Measurements from ENCODE around the gene PRKAG2.

Gene PRKAG2

GRCh38 chr7:151702961-151703360 lies 174.0 kb downstream of the PRKAG2 start:
- no peak for DNase-seq

DNA sequence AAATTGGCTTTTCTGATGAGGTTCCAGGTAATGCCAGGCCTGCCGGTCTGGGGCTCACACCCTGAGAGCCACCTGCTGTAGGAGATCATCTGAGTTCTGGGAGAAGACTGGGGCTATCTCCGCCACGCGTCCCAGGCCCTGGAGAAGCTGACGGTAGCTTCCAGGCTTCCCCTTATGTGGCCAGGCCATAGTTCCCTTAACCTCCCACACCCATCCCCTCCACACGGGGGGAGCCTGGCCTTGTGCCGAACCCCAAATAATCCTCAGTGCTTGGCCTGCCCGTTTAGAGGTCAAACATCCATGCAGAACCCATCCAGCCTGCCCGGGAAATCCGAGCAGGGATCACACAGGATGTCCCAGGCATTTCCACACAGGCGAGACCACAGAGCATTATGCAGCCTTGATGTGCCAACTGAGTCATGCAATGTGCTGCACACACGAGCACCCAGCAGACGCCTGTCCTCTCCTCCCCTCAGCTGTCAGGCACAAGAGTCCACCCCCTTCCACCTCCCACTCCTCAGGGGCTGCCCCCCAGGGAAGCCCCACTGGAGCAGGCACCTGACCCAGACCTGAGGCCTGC lies 176.2 kb downstream of the PRKAG2 start:
- no peak for DNase-seq

GRCh38 chr7:151699928-151700319 lies 177.0 kb downstream of the PRKAG2 start:
- DNase-seq = no peak

DNA sequence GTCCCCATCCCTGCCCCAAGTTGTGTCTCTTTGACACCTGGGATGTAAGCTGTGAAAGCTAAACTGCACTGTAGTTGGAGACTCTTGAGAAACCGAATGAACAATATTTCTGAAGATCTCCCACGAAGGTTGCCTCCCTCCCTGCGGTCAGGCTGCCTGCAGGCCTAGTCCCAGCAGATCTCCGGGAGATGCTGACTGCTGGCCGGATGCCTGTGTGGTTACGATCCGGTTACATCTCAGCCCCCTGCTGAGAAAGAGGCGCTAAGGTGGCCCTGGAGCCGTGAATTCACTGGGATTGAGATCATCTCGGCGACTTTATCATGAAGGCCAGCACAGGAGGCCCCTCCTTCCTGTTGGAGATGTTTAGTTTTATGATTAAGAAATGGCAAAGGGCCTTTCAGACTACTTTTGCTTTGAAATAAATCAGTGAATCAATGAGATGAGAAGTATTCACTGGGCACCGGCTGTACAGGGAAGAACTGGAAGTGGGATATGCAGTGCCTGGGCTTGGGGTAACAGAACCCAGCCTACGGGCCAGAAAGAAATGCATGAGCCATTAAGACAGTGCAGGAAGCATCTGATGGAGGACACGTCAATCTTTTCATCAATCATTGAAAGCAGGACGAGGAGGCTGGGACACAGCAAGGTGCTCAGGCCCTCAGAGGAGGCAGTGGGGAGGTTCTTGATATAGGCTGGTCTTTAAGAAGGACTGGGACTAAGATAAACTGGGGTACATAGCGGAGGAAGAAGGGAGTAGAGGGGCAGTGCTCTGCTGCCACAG lies 177.6 kb downstream of the PRKAG2 start:
- no peak for DNase-seq

DNA sequence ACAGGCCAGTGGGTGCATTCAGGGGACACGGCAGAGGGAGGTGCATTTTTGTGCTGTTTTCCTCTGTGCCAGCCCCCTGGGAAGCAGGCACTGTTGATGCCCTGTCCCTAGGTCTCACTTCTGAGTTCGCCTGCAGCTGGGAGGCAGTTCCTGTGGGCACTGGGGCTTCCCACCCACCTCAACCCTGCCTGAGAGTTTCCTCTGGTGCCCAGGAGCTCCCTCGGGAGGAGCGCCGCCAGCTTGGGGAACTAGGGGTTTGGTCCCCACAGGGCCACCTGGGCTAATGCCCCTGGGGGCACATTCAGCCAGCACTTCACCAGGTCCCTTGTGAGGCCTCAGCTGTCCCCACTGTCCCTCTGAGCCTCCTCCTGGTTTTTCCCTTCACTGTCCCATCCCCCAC lies 179.0 kb downstream of the PRKAG2 start:
- no peak for DNase-seq

- DNase-seq = no peak
These were observed 179.4 kb downstream of the PRKAG2 start for GRCh38 chr7:151697515-151697895.

DNA sequence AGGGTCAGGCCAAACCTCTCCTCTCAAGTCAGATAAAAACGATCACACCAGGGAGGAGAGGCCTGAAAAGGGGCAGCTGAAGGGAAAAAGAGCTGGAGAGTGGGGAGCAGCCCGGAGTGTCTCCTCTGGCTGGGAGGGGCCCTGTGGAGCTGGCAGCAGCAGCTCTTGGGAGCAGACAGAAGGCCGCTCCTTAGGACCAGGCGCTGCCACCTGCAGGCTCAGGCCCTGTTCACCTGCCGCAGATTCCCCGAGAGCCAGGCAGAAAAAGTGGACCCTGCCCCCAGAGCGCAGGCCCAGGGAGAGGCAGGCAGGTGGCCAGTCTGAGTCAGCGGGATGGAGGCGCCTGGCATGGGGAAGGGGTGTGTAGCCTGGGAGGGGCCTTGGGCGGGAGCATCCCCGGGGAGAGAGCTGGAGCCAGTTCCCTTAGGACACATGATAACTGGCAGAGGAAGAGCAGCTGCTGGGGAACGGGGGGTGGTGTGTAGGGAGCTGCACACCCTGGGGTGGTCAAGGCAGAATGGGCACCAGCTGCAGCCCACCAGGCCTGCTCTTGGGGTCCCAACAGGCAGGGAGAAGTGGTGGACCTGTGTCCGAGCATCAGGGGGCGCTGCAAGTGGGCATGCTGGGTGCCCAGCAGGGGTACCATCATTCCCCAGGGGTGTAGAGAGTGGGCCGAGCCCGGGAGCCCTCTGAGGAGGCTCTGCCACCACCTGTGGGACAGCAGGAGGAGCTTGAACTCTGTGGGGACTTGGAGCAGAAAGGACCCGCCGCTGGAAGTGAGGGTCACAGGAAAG lies 180.0 kb downstream of the PRKAG2 start:
- DNase-seq = no peak

DNA sequence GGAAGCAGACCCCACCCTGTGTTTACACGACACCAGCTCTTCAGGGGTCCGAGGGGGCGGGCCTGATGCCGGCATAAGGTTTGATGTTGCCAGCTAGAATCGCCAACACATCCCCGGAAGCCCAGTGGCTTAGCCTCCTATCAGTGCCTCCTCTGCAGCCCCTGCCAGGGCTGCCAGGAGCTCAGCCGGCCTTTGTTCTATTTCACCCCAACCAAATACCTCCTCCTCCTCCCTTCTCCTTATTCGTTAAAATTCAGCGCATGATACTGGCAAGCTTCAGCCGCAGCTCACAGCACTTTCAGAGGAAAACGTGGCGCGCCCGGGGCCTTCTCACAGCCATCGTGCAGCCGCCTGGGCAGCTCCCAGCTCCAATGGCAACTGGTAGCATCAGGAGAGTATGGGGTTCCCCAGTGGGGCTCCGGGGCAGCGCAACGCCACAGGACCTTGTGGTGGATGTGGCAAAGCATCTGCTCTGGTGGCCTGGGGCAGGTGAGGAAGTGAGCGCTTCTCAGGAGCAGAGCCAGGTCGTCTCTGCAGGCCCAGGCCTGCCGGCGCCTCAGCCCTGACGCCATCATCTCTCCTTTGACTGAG lies 180.9 kb downstream of the PRKAG2 start:
- no peak for DNase-seq

DNA sequence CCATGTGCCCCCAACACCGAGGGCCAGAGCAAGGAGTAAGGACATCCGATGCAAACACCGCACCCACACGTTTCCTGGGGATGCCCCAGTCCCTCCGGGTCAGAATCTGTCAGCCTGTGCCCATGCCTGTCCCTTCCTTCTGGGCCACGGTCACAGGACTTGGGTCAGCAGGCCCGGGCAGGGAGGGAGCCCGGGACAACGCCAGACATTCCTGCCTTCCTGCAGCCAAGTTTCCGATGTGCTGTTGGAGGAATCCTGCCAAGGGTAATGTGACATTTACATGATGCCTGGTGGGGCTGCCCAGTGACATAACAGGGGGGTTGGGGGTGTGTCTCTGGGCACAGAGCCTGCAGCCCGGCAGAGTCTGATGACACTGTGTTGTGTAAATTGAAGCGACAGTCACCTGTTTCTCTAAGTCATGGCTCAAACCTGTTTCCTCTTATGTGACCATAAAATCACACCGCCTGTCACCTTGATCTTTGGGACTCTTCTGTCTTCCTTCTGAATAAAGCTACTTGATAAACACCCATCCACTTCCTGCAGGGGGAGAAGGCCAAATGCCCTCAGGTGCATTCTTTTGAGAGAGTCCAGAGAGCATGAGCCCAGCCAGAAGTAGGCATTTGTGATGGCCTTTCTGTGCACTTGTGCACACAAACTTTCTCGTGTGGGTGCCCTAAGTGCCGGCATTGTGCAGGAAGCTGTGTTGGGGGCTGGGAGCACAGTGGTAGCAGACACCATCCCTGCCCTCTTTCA lies 181.9 kb downstream of the PRKAG2 start:
- DNase-seq = no peak

- DNase-seq = no peak
These were observed 182.5 kb downstream of the PRKAG2 start for GRCh38 chr7:151694441-151694827.

GRCh38 chr7:151693140-151693539 lies 183.8 kb downstream of the PRKAG2 start:
- no peak for DNase-seq

GRCh38 chr7:151692721-151693120 lies 184.2 kb downstream of the PRKAG2 start:
- no peak for DNase-seq

- DNase-seq = no peak
These were observed 185.5 kb downstream of the PRKAG2 start for GRCh38 chr7:151691449-151691848.

GRCh38 chr7:151690606-151691005 lies 186.3 kb downstream of the PRKAG2 start:
- no peak for DNase-seq

DNA sequence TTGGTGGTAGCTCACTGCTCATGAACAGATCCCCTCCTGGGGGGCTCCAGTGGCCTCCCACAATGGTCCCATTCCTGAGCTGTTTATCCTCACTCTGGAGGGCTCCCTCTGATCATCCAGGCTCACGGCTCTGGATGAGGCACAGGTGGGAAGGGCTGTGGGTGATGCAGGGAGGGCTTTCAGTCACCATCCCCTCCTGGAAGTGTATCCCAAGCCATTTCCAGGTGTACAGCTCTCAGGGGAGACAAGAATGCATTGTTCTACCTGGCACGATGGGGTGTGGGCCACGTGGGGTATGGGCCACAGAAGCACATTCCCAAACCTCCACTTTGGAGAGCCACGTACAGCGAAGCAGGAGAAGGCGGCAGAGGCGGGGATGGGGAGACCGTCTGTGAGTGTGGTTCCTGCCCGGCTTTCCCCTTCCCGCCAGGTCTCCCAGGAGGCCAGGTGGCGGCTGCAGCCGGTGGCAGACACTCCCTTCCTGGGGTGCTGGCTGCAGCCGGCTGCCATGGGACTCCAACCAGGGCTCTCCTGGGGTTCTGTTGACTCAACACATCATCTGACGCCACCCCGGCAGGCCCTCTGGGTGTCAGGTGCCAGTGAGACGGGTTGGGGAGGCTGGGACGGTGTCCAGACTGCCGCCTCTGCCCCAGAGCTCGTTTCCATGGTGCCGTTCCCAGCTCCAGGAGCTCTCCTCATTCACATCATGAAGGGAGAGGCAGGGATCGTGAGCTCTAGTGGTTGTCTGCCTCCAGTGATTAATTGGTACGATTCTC lies 187.5 kb downstream of the PRKAG2 start:
- DNase-seq = no peak

GRCh38 chr7:151688236-151688780 lies 188.6 kb downstream of the PRKAG2 start:
- DNase-seq = no peak

GRCh38 chr7:151687523-151688235 lies 189.2 kb downstream of the PRKAG2 start:
- no peak for DNase-seq

GRCh38 chr7:151686826-151687225 lies 190.1 kb downstream of the PRKAG2 start:
- no peak for DNase-seq

DNA sequence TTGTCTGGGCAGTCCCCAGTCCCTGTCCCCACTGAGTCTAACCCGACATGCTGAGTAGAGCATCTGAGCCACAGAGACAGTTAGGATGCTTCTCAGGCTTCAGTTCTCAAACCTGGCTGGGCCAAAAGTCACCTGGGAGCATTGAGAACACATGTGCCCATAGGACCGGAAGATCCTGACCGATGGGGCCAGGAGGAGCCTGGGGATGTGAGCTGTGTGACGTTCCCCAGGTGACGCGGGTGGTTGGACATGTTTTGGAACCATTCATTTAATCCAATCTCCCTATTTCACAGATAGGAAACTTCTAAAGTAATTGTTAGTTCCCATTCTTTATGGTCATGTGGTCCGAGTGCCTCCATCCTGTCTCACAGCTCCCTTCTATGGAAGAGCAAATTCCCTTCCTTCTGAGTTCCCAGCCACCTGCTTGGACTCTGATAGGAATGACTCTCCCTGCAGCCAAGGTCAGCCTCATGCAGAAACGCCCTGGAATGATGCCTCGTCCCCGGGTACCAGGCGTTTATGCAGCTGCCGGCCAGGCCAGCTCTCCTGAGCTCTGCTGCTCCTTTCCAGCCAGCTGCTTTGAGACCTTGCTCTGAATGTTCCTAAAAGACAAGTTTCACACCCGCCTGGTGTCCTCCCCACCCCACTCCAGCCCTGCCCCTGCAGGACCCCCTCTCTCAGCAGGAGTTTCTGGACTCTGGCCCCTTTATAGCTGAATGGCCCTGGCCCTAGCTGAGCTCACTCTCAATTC lies 190.7 kb downstream of the PRKAG2 start:
- no peak for DNase-seq
